ENCODE results near the gene BRF1. TPM values are rescaled to one million over a fixed set of nuclear protein-coding genes. Genes with fewer than 3 reads are reported as not detected.

BRF1 gene
- total and polyA plus RNA-seq, 2 donors (not counting 1 experiment from before 2014, with no cell fraction given), result 7.4 to 33.4 TPM

GRCh38 chr14:105178069-105178867 is 122.5 kb downstream of the BRF1 start:
- H3K4me3 ChIP-seq (replicated peaks in 1 of 4; ENCODE audit: control extremely low read depth in 1 of 4, insufficient read depth in 1 of 4, low read depth in 3 of 4, low read length in 4 of 4), result no peak overlapping the region
- no peaks in the 10 kb centered on the region for H3K36me3 ChIP-seq (ENCODE audit: control insufficient read depth, insufficient read depth, low read length)
- H3K9ac ChIP-seq (ENCODE audit: insufficient read depth, low read length), result no peak overlapping the region
- H3K27me3 ChIP-seq (ENCODE audit: control insufficient read depth, insufficient read depth, low read length), result no peaks in the 10 kb centered on the region
- no peaks in the 10 kb centered on the region for H4K20me1 ChIP-seq (ENCODE audit: control insufficient read depth, extremely low read depth, insufficient read depth, low read length)
- DNase-seq (ENCODE audit: low read depth in 2 of 2), result no peak
- H3K4me1 ChIP-seq (ENCODE audit: control insufficient read depth, extremely low read depth, insufficient read depth, low read length), result no peaks in the 10 kb centered on the region
- no peak overlapping the region for H3K27ac ChIP-seq (ENCODE audit: insufficient read depth, low read length)
- H3K4me2 ChIP-seq (ENCODE audit: extremely low read depth, insufficient read depth, low read length), result no peak overlapping the region
- TF ChIP-seq EZH2 (IDR thresholded peaks at IDR 0.05; ENCODE audit: low read length, missing control alignments) (no peak), CTCF (conservative IDR thresholded peaks at IDR 0.05 in 1 of 2, IDR thresholded peaks at IDR 0.05 in 1 of 2; ENCODE audit: low read depth in 1 of 2, low read length in 2 of 2) (no peak)
- H3K9me3 ChIP-seq (ENCODE audit: control insufficient read depth, insufficient read depth, low read depth, low read length), result no peaks in the 10 kb centered on the region
- H3K79me2 ChIP-seq (ENCODE audit: control insufficient read depth, insufficient read depth, low read length), result no peaks in the 10 kb centered on the region
- no peak overlapping the region for H2AFZ ChIP-seq (ENCODE audit: low read length)

GRCh38 chr14:105177082-105177481 is 123.7 kb downstream of the BRF1 start:
- Histone ChIP-seq H3K4me1 (ENCODE audit: control insufficient read depth, extremely low read depth, insufficient read depth, low read length) (no peaks in the 10 kb centered on the region), H3K4me2 (ENCODE audit: extremely low read depth, insufficient read depth, low read length) (no peak overlapping the region), H3K4me3 (replicated peaks in 1 of 4; ENCODE audit: control extremely low read depth in 1 of 4, insufficient read depth in 1 of 4, low read depth in 3 of 4, low read length in 4 of 4) (no peak overlapping the region), H3K9ac (ENCODE audit: insufficient read depth, low read length) (no peak overlapping the region), H3K9me3 (ENCODE audit: control insufficient read depth, insufficient read depth, low read depth, low read length) (no peaks in the 10 kb centered on the region), H2AFZ (ENCODE audit: low read length) (no peak overlapping the region), H3K36me3 (ENCODE audit: control insufficient read depth, insufficient read depth, low read length) (no peaks in the 10 kb centered on the region), H3K27ac (ENCODE audit: insufficient read depth, low read length) (no peak overlapping the region), H3K79me2 (ENCODE audit: control insufficient read depth, insufficient read depth, low read length) (no peaks in the 10 kb centered on the region), H4K20me1 (ENCODE audit: control insufficient read depth, extremely low read depth, insufficient read depth, low read length) (no peaks in the 10 kb centered on the region), H3K27me3 (ENCODE audit: control insufficient read depth, insufficient read depth, low read length) (no peaks in the 10 kb centered on the region)
- DNase-seq (ENCODE audit: low read depth in 2 of 2), result peak in 1 of 2 donors; percentile 6
- TF ChIP-seq EZH2 (IDR thresholded peaks at IDR 0.05; ENCODE audit: low read length, missing control alignments), result no peak
- no peak for TF ChIP-seq CTCF (conservative IDR thresholded peaks at IDR 0.05 in 1 of 2, IDR thresholded peaks at IDR 0.05 in 1 of 2; ENCODE audit: low read depth in 1 of 2, low read length in 2 of 2)

GRCh38 chr14:105176513-105176912 is 124.3 kb downstream of the BRF1 start:
- no peaks in the 10 kb centered on the region for H3K4me1 ChIP-seq (ENCODE audit: control insufficient read depth, extremely low read depth, insufficient read depth, low read length)
- H3K9ac ChIP-seq (ENCODE audit: insufficient read depth, low read length), result no peak overlapping the region
- H3K36me3 ChIP-seq (ENCODE audit: control insufficient read depth, insufficient read depth, low read length), result no peaks in the 10 kb centered on the region
- H3K4me3 ChIP-seq (replicated peaks in 1 of 4; ENCODE audit: control extremely low read depth in 1 of 4, insufficient read depth in 1 of 4, low read depth in 3 of 4, low read length in 4 of 4), result no peak overlapping the region
- no peak for DNase-seq (ENCODE audit: low read depth in 2 of 2)
- no peak overlapping the region for H2AFZ ChIP-seq (ENCODE audit: low read length)
- no peak for TF ChIP-seq CTCF (conservative IDR thresholded peaks at IDR 0.05 in 1 of 2, IDR thresholded peaks at IDR 0.05 in 1 of 2; ENCODE audit: low read depth in 1 of 2, low read length in 2 of 2)
- TF ChIP-seq EZH2 (IDR thresholded peaks at IDR 0.05; ENCODE audit: low read length, missing control alignments), result no peak
- no peaks in the 10 kb centered on the region for H3K79me2 ChIP-seq (ENCODE audit: control insufficient read depth, insufficient read depth, low read length)
- no peak overlapping the region for H3K27ac ChIP-seq (ENCODE audit: insufficient read depth, low read length)
- no peak overlapping the region for H3K4me2 ChIP-seq (ENCODE audit: extremely low read depth, insufficient read depth, low read length)
- no peaks in the 10 kb centered on the region for H4K20me1 ChIP-seq (ENCODE audit: control insufficient read depth, extremely low read depth, insufficient read depth, low read length)
- H3K9me3 ChIP-seq (ENCODE audit: control insufficient read depth, insufficient read depth, low read depth, low read length), result no peaks in the 10 kb centered on the region
- H3K27me3 ChIP-seq (ENCODE audit: control insufficient read depth, insufficient read depth, low read length), result no peaks in the 10 kb centered on the region

Measured in fibroblast of lung (primary cell).